H1 (cell line): ENCODE results near the gene FMC1. TPM values are rescaled to one million over a fixed set of nuclear protein-coding genes. Genes with fewer than 3 reads are reported as not detected.

Source experiments
- CTCF ChIA-PET: fragments of 300-600 bp; sonication (Branson Sonifier 250); formaldehyde crosslinking; loops from one replicate; lab custom pipeline; 2021; ENCODE audit not compliant: partially characterized antibody; lab: Charles Lee
- POLR2A ChIA-PET: fragments of 300-600 bp; sonication (Branson Sonifier 250); formaldehyde crosslinking; loops from one replicate; lab custom pipeline; 2021; ENCODE audit warnings: inconsistent platforms; ENCODE audit not compliant: partially characterized antibody; lab: Charles Lee
- DNase-seq, 2 experiments: peaks; one replicate each; pipeline versions ENCODE4 v3.0.0 to v3.0.0-alpha.2; 2010 to 2022; ENCODE audit warnings: low spot score in 2 of 2, low read depth in 1 of 2, mixed read lengths in 1 of 2
- FAIRE-seq: peaks from 2 replicates; lab custom pipeline; 2011; peaks lifted over from hg19 to GRCh38; lab: Jason Lieb, UNC
- H2AFZ ChIP-seq: 2 replicates; pipeline ENCODE4 v1.8.1; 2012; ENCODE audit warnings: low read length, inconsistent platforms
- H2AK5ac ChIP-seq: 2 replicates; pipeline ENCODE4 v1.6.1; 2013; ENCODE audit warnings: low read depth, low read length
- H2BK120ac ChIP-seq: replicated peaks from 2 replicates; pipeline ENCODE3; 2013; ENCODE audit warnings: low read depth, low read length, inconsistent platforms
- H2BK12ac ChIP-seq: 2 replicates; pipeline ENCODE4 v1.6.1; 2013; ENCODE audit warnings: low read depth, low read length
- H2BK15ac ChIP-seq: 2 replicates; pipeline ENCODE4 v1.6.1; 2013; ENCODE audit warnings: low read length
- H2BK20ac ChIP-seq: 2 replicates; pipeline ENCODE4 v1.6.1; 2013; ENCODE audit warnings: low read length
- H2BK5ac ChIP-seq: 2 replicates; pipeline ENCODE4 v1.6.1; 2013; ENCODE audit warnings: low read depth, low read length
- H3K14ac ChIP-seq: 2 replicates; pipeline ENCODE4 v1.6.1; 2013; ENCODE audit warnings: inconsistent platforms; ENCODE audit not compliant: insufficient read length
- H3K18ac ChIP-seq: 2 replicates; pipeline ENCODE4 v1.6.1; 2013; ENCODE audit warnings: low read length; ENCODE audit errors: extremely low read depth
- H3K23ac ChIP-seq: 2 replicates; pipeline ENCODE4 v1.6.1; 2013; ENCODE audit warnings: inconsistent platforms; ENCODE audit not compliant: insufficient read length
- H3K23me2 ChIP-seq: 2 replicates; pipeline ENCODE4 v1.6.1; 2013; ENCODE audit warnings: low read depth, low read length
- H3K27ac ChIP-seq: 2 replicates; pipeline ENCODE4 v1.6.1; 2011; ENCODE audit warnings: low read depth, low read length, inconsistent platforms
- H3K27me3 ChIP-seq, 4 experiments: replicated peaks in 1 of 4; 1 replicate in 1 of 4; 2 replicates in 3 of 4; pipeline versions ENCODE4 v1.6.1 to v1.8.1; 2011 to 2013; ENCODE audit warnings: low read length in 3 of 4, mild to moderate bottlenecking in 3 of 4, inconsistent platforms in 2 of 4, mixed read lengths in 2 of 4, moderate library complexity in 1 of 4; ENCODE audit not compliant: control insufficient read depth in 3 of 4, insufficient read depth in 3 of 4; ENCODE audit errors: extremely low read depth in 1 of 4
- H3K36me3 ChIP-seq, 4 experiments: 2 replicates each; pipeline versions ENCODE4 v1.6.1 to v1.8.1; 2011 to 2013; ENCODE audit warnings: mild to moderate bottlenecking in 4 of 4, low read length in 3 of 4, moderate library complexity in 2 of 4, control low read depth in 1 of 4, inconsistent platforms in 1 of 4; ENCODE audit not compliant: insufficient read depth in 4 of 4, control insufficient read depth in 2 of 4
- H3K4ac ChIP-seq: replicated peaks from 2 replicates; pipeline ENCODE3; 2013; ENCODE audit warnings: low read length, low read depth, mixed read lengths, inconsistent platforms; ENCODE audit not compliant: insufficient read length
- H3K4me1 ChIP-seq, 4 experiments: replicated peaks in 1 of 4; 1 replicate in 1 of 4; 2 replicates in 3 of 4; pipeline versions ENCODE4 v1.6.1 to v1.8.1; 2011 to 2013; ENCODE audit warnings: low read length in 3 of 4, inconsistent platforms in 2 of 4, mixed read lengths in 1 of 4; ENCODE audit not compliant: insufficient read depth in 4 of 4, control insufficient read depth in 3 of 4
- H3K4me2 ChIP-seq, 2 experiments: 2 replicates each; pipeline versions ENCODE4 v1.6.1 to v1.8.1; 2011 to 2013; ENCODE audit warnings: low read depth in 2 of 2, low read length in 2 of 2, control low read depth in 1 of 2, inconsistent platforms in 1 of 2, mild to moderate bottlenecking in 1 of 2; ENCODE audit not compliant: insufficient read depth in 1 of 2
- H3K4me3 ChIP-seq, 4 experiments: fragments of 200-600, 300-600 bp in 1 of 4; sonication (generic), shearing (Covaris generic), sonication (Bioruptor Twin) in 1 of 4; 2 replicates each; pipeline versions ENCODE4 v1.5.1 to v1.8.1; 2011 to 2016; ENCODE audit warnings: low read length in 4 of 4, low read depth in 3 of 4, control low read depth in 2 of 4, inconsistent platforms in 2 of 4, mild to moderate bottlenecking in 2 of 4, mixed read lengths in 1 of 4, moderate library complexity in 1 of 4; ENCODE audit not compliant: insufficient read depth in 2 of 4; ENCODE audit errors: extremely low read depth in 1 of 4
- H3K56ac ChIP-seq: replicated peaks from 2 replicates; pipeline ENCODE3; 2013; ENCODE audit warnings: low read depth, mild to moderate bottlenecking, mixed read lengths, low read length, inconsistent platforms; ENCODE audit not compliant: insufficient read length
- H3K79me1 ChIP-seq: 2 replicates; pipeline ENCODE4 v1.6.1; 2013; ENCODE audit warnings: low read depth, low read length, control low read depth
- H3K79me2 ChIP-seq, 2 experiments: 2 replicates each; pipeline versions ENCODE4 v1.6.1 to v1.8.1; 2012 to 2013; ENCODE audit warnings: low read length in 2 of 2, mild to moderate bottlenecking in 2 of 2, inconsistent platforms in 1 of 2; ENCODE audit not compliant: insufficient read depth in 2 of 2, control insufficient read depth in 1 of 2
- H3K9ac ChIP-seq, 4 experiments: replicated peaks in 1 of 4; 1 replicate in 1 of 4; 2 replicates in 3 of 4; pipeline versions ENCODE4 v1.6.1 to v1.8.1; 2011 to 2013; ENCODE audit warnings: low read depth in 3 of 4, low read length in 3 of 4, control low read depth in 2 of 4, mild to moderate bottlenecking in 2 of 4, moderate library complexity in 2 of 4, inconsistent platforms in 1 of 4; ENCODE audit errors: extremely low read depth in 1 of 4
- H3K9me3 ChIP-seq, 2 experiments: 2 replicates each; pipeline versions ENCODE4 v1.6.1 to v1.8.1; 2012 to 2013; ENCODE audit warnings: mild to moderate bottlenecking in 2 of 2, moderate library complexity in 2 of 2, control low read depth in 1 of 2, inconsistent platforms in 1 of 2, low read depth in 1 of 2, low read length in 1 of 2, mixed read lengths in 1 of 2; ENCODE audit not compliant: insufficient read depth in 2 of 2
- H4K20me1 ChIP-seq, 2 experiments: replicated peaks in 1 of 2; 2 replicates each; pipeline versions ENCODE3 to v1.8.1; 2011 to 2013; ENCODE audit warnings: inconsistent platforms in 2 of 2, low read length in 2 of 2, mild to moderate bottlenecking in 1 of 2; ENCODE audit not compliant: insufficient read depth in 2 of 2, control insufficient read depth in 1 of 2
- H4K5ac ChIP-seq: 2 replicates; pipeline ENCODE4 v1.6.1; 2013; ENCODE audit warnings: low read length, low read depth, mixed read lengths, inconsistent platforms; ENCODE audit not compliant: insufficient read length
- H4K8ac ChIP-seq: 2 replicates; pipeline ENCODE4 v1.8.0; 2013; ENCODE audit warnings: mild to moderate bottlenecking, moderate library complexity, low read length, inconsistent platforms; ENCODE audit not compliant: insufficient read depth; ENCODE audit errors: extremely low read depth
- H4K91ac ChIP-seq: replicated peaks from 2 replicates; pipeline ENCODE3; 2013; ENCODE audit warnings: low read length, mixed read lengths, inconsistent platforms; ENCODE audit not compliant: insufficient read length
- ASH2L ChIP-seq: fragments of 200-600, 300-600 bp; sonication (generic); IDR thresholded peaks from one replicate; pipeline ENCODE4 v1.7.1; 2017; ENCODE audit warnings: low read length
- BACH1 ChIP-seq: IDR thresholded peaks from 2 replicates; pipeline ENCODE4 v1.6.1; 2012; ENCODE audit warnings: low read length, improper control_type of control experiment
- FOSL1 ChIP-seq: IDR thresholded peaks from 2 replicates; pipeline ENCODE4 v1.6.1; 2011; ENCODE audit warnings: mild to moderate bottlenecking, low read depth, low read length, moderate library complexity; ENCODE audit not compliant: insufficient read depth
- GABPA ChIP-seq: IDR thresholded peaks from 2 replicates; pipeline ENCODE4 v1.6.1; 2011; ENCODE audit warnings: mild to moderate bottlenecking, low read length, moderate library complexity, borderline replicate concordance; ENCODE audit not compliant: insufficient read depth
- KDM5A ChIP-seq: fragments of 200-600 bp; IDR thresholded peaks from 2 replicates; pipeline ENCODE4 v1.7.1; 2012; ENCODE audit warnings: mild to moderate bottlenecking, low read length, inconsistent platforms, mixed read lengths
- POU5F1 ChIP-seq: IDR thresholded peaks from 2 replicates; pipeline ENCODE4 v1.6.1; 2011; ENCODE audit warnings: low read depth, mild to moderate bottlenecking, low read length, moderate library complexity
- RNF2 ChIP-seq: fragments of 200-900, 300-1000 bp; sonication (generic); IDR thresholded peaks from 2 replicates; pipeline ENCODE4 v1.7.1; 2016; ENCODE audit warnings: borderline replicate concordance, low read depth, mild to moderate bottlenecking, antibody characterized with exemption, low read length; ENCODE audit not compliant: poor library complexity, severe bottlenecking; ENCODE audit errors: missing control alignments
- SIX5 ChIP-seq: IDR thresholded peaks from 2 replicates; pipeline ENCODE4 v1.6.1; 2011; ENCODE audit warnings: mild to moderate bottlenecking, low read depth, low read length
- TCF12 ChIP-seq: IDR thresholded peaks from 2 replicates; pipeline ENCODE4 v1.6.1; 2011; ENCODE audit warnings: low read depth, mild to moderate bottlenecking, low read length
- ZNF274 ChIP-seq: IDR thresholded peaks from 2 replicates; pipeline ENCODE4 v1.7.0; 2012; ENCODE audit warnings: low read length, borderline replicate concordance; ENCODE audit errors: extremely low read depth
- WGBS, 2 experiments: shearing (Covaris generic) in 1 of 2; methylation state at CpG; one replicate each; pipeline versions ENCODE4 v1.1.6 to v1.1.7; 2013 to 2015; ENCODE audit warnings: low lambda C conversion rate in 2 of 2, mixed read lengths in 2 of 2, inconsistent platforms in 1 of 2, low coverage in 1 of 2, missing lambda C conversion rate in 1 of 2; ENCODE audit not compliant: insufficient replicate concordance in 2 of 2, insufficient coverage in 1 of 2, insufficient read length in 1 of 2; ENCODE audit errors: extremely low coverage in 1 of 2, missing lambda C conversion rate in 1 of 2; 5-methylcytosine and 5-hydroxymethylcytosine counted together
- polyA plus RNA-seq, 7 experiments: library from polyadenylated mRNA; depleted of rRNA in 3 of 7; stranded (reverse) in 5 of 7; unstranded in 2 of 7; fragments of >200 nt in 5 of 7; fragments of 200-250 nt in 2 of 7; gene quantifications; 1 replicate in 5 of 7; 2 replicates in 1 of 7; 4 replicates in 1 of 7; pipeline versions ENCODE4 v1.2.1 to v1.2.3, GENCODE V29; 2011 to 2013; ENCODE audit warnings: missing spikeins in 2 of 7, mixed read lengths in 2 of 7
- total RNA-seq: library from RNA; stranded (reverse); fragmentation: NEBNext Ultra II Directional; extraction: Animal tissue kit (Norgen Biotek cat#: 25700); gene quantifications from 2 replicates; pipeline ENCODE4 v1.2.1, GENCODE V29; 2021
- TF ChIP-seq, protein P1 (sequence below): IDR thresholded peaks from 2 replicates; pipeline ENCODE4 v1.6.1; 2012; ENCODE audit warnings: low read length, inconsistent platforms

Gene FMC1
- total and polyA plus RNA-seq, 2 of the 8 experiments (the other 6 are each of a cell fraction or from before 2014, with no cell fraction given) = 15.8 to 28.4 TPM

DNA sequence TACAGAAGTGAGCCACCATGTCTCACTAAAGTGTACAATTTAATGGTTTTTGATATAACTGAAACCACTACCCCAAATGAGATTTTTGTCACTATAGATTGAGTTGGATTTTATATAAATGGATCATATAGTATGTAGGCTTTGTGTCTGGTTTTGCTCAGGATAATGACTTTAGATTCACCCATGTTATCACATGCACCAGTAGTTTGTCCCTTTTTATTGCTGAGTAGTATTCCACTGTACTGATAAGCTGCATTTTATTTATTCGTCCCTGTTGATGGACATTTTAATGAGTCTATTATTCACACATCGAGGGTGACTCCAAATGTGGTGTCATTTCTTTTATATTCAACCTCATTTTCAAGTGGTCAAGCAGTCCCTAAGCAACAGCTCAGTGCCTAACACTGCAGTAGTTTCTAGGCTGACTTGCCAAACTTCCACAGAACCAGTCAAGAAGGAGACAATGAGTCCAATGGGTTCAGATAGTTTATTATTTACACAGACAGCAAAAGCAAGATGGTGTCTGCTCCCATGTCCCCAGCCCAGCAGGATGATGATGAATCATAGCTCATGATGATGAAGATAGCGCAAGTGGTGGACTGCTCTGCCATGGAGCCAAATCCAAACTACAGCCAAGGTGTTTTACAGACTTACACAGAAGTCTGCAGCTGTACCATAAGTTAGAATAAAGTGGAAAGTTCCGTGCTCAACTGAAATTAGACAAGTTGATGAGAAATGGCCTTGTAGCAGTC is 6.6 kb upstream of the FMC1 start:
- ChIA-PET CTCF (interaction anchor here (0.7 to 8.9 kb wide), 3 partner anchors 14 to 100 kb away, joined by 3 to 54 read pairs (median 4); no protein-coding TSS in a partner anchor), POLR2A (interaction anchor here (0.7 kb wide), 1 partner anchor 76 kb away, joined by 4 read pairs; no protein-coding TSS in a partner anchor)
- Histone ChIP-seq H3K4me3 (no peak overlapping the region), H3K23ac (no peak overlapping the region), H3K79me2 (no peaks in the 10 kb centered on the region), H4K5ac (no peak overlapping the region), H3K18ac (no peak overlapping the region), H2BK20ac (no peak overlapping the region), H3K23me2 (peaks cover 2% of the 10 kb centered on the region; the same call in 1 of the 2 replicates), H3K79me1 (no peaks in the 10 kb centered on the region), H3K27ac (no peak overlapping the region), H2BK5ac (no peak overlapping the region), H3K56ac (no peak overlapping the region), H4K20me1 (no peaks in the 10 kb centered on the region), H3K4me1 (no peaks in the 10 kb centered on the region), H3K4ac (no peak overlapping the region), H3K9me3 (peaks cover 0 to 2% of the 10 kb centered on the region in 2 experiments; a peak in 2 of 4 replicates), H2AK5ac (no peak overlapping the region), H2BK120ac (no peak overlapping the region), H4K8ac (no peak overlapping the region), H3K14ac (no peak overlapping the region), H2BK12ac (no peak overlapping the region), H3K9ac (no peak overlapping the region), H3K4me2 (no peak overlapping the region), H3K27me3 (peaks cover 0 to 1% (median 0%) of the 10 kb centered on the region in 4 experiments; a peak in 1 of 7 replicates), H3K36me3 (no peaks in the 10 kb centered on the region), H2AFZ (no peak overlapping the region), H2BK15ac (no peak overlapping the region), H4K91ac (no peak overlapping the region)
- FAIRE-seq (no peak), DNase-seq (no peak)
- 90% methylated on average over 4 of the region's 4 CpGs; no CpG with 5 or more reads in 1 of the 2 experiments for WGBS, 2 experiments
- TF ChIP-seq ASH2L = no peak
- no peak for TF ChIP-seq GABPA
- no peak for TF ChIP-seq RNF2
- no peak for TF ChIP-seq ZNF274
- no peak for TF ChIP-seq KDM5A
- no peak for TF ChIP-seq SIX5
- no peak for TF ChIP-seq BACH1
- TF ChIP-seq FOSL1 = no peak
- no peak for TF ChIP-seq TCF12
- no peak for TF ChIP-seq POU5F1
- TF ChIP-seq, protein P1, sequence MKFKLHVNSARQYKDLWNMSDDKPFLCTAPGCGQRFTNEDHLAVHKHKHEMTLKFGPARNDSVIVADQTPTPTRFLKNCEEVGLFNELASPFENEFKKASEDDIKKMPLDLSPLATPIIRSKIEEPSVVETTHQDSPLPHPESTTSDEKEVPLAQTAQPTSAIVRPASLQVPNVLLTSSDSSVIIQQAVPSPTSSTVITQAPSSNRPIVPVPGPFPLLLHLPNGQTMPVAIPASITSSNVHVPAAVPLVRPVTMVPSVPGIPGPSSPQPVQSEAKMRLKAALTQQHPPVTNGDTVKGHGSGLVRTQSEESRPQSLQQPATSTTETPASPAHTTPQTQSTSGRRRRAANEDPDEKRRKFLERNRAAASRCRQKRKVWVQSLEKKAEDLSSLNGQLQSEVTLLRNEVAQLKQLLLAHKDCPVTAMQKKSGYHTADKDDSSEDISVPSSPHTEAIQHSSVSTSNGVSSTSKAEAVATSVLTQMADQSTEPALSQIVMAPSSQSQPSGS = no peak
